H1 (cell line): Measurements from ENCODE around the gene TTC3. TPM values are rescaled to one million over a fixed set of nuclear protein-coding genes. Genes with fewer than 3 reads are reported as not detected.

Source experiments
- CTCF ChIA-PET: fragments of 300-600 bp; sonication (Branson Sonifier 250); formaldehyde crosslinking; loops from one replicate; lab custom pipeline; 2021; ENCODE audit not compliant: partially characterized antibody; lab: Charles Lee
- POLR2A ChIA-PET: fragments of 300-600 bp; sonication (Branson Sonifier 250); formaldehyde crosslinking; loops from one replicate; lab custom pipeline; 2021; ENCODE audit warnings: inconsistent platforms; ENCODE audit not compliant: partially characterized antibody; lab: Charles Lee
- DNase-seq, 2 experiments: peaks; one replicate each; pipeline versions ENCODE4 v3.0.0 to v3.0.0-alpha.2; 2010 to 2022; ENCODE audit warnings: low spot score in 2 of 2, low read depth in 1 of 2, mixed read lengths in 1 of 2
- FAIRE-seq: peaks from 2 replicates; lab custom pipeline; 2011; peaks lifted over from hg19 to GRCh38; lab: Jason Lieb, UNC
- H2AFZ ChIP-seq: 2 replicates; pipeline ENCODE4 v1.8.1; 2012; ENCODE audit warnings: low read length, inconsistent platforms
- H2AK5ac ChIP-seq: 2 replicates; pipeline ENCODE4 v1.6.1; 2013; ENCODE audit warnings: low read depth, low read length
- H2BK120ac ChIP-seq: replicated peaks from 2 replicates; pipeline ENCODE3; 2013; ENCODE audit warnings: low read depth, low read length, inconsistent platforms
- H2BK12ac ChIP-seq: 2 replicates; pipeline ENCODE4 v1.6.1; 2013; ENCODE audit warnings: low read depth, low read length
- H2BK15ac ChIP-seq: 2 replicates; pipeline ENCODE4 v1.6.1; 2013; ENCODE audit warnings: low read length
- H2BK20ac ChIP-seq: 2 replicates; pipeline ENCODE4 v1.6.1; 2013; ENCODE audit warnings: low read length
- H2BK5ac ChIP-seq: 2 replicates; pipeline ENCODE4 v1.6.1; 2013; ENCODE audit warnings: low read depth, low read length
- H3K14ac ChIP-seq: 2 replicates; pipeline ENCODE4 v1.6.1; 2013; ENCODE audit warnings: inconsistent platforms; ENCODE audit not compliant: insufficient read length
- H3K18ac ChIP-seq: 2 replicates; pipeline ENCODE4 v1.6.1; 2013; ENCODE audit warnings: low read length; ENCODE audit errors: extremely low read depth
- H3K23ac ChIP-seq: 2 replicates; pipeline ENCODE4 v1.6.1; 2013; ENCODE audit warnings: inconsistent platforms; ENCODE audit not compliant: insufficient read length
- H3K23me2 ChIP-seq: 2 replicates; pipeline ENCODE4 v1.6.1; 2013; ENCODE audit warnings: low read depth, low read length
- H3K27ac ChIP-seq: 2 replicates; pipeline ENCODE4 v1.6.1; 2011; ENCODE audit warnings: low read depth, low read length, inconsistent platforms
- H3K27me3 ChIP-seq, 4 experiments: replicated peaks in 1 of 4; 1 replicate in 1 of 4; 2 replicates in 3 of 4; pipeline versions ENCODE4 v1.6.1 to v1.8.1; 2011 to 2013; ENCODE audit warnings: low read length in 3 of 4, mild to moderate bottlenecking in 3 of 4, inconsistent platforms in 2 of 4, mixed read lengths in 2 of 4, moderate library complexity in 1 of 4; ENCODE audit not compliant: control insufficient read depth in 3 of 4, insufficient read depth in 3 of 4; ENCODE audit errors: extremely low read depth in 1 of 4
- H3K36me3 ChIP-seq, 4 experiments: 2 replicates each; pipeline versions ENCODE4 v1.6.1 to v1.8.1; 2011 to 2013; ENCODE audit warnings: mild to moderate bottlenecking in 4 of 4, low read length in 3 of 4, moderate library complexity in 2 of 4, control low read depth in 1 of 4, inconsistent platforms in 1 of 4; ENCODE audit not compliant: insufficient read depth in 4 of 4, control insufficient read depth in 2 of 4
- H3K4ac ChIP-seq: replicated peaks from 2 replicates; pipeline ENCODE3; 2013; ENCODE audit warnings: low read length, low read depth, mixed read lengths, inconsistent platforms; ENCODE audit not compliant: insufficient read length
- H3K4me1 ChIP-seq, 4 experiments: replicated peaks in 1 of 4; 1 replicate in 1 of 4; 2 replicates in 3 of 4; pipeline versions ENCODE4 v1.6.1 to v1.8.1; 2011 to 2013; ENCODE audit warnings: low read length in 3 of 4, inconsistent platforms in 2 of 4, mixed read lengths in 1 of 4; ENCODE audit not compliant: insufficient read depth in 4 of 4, control insufficient read depth in 3 of 4
- H3K4me2 ChIP-seq, 2 experiments: 2 replicates each; pipeline versions ENCODE4 v1.6.1 to v1.8.1; 2011 to 2013; ENCODE audit warnings: low read depth in 2 of 2, low read length in 2 of 2, control low read depth in 1 of 2, inconsistent platforms in 1 of 2, mild to moderate bottlenecking in 1 of 2; ENCODE audit not compliant: insufficient read depth in 1 of 2
- H3K4me3 ChIP-seq, 4 experiments: fragments of 200-600, 300-600 bp in 1 of 4; sonication (generic), shearing (Covaris generic), sonication (Bioruptor Twin) in 1 of 4; 2 replicates each; pipeline versions ENCODE4 v1.5.1 to v1.8.1; 2011 to 2016; ENCODE audit warnings: low read length in 4 of 4, low read depth in 3 of 4, control low read depth in 2 of 4, inconsistent platforms in 2 of 4, mild to moderate bottlenecking in 2 of 4, mixed read lengths in 1 of 4, moderate library complexity in 1 of 4; ENCODE audit not compliant: insufficient read depth in 2 of 4; ENCODE audit errors: extremely low read depth in 1 of 4
- H3K56ac ChIP-seq: replicated peaks from 2 replicates; pipeline ENCODE3; 2013; ENCODE audit warnings: low read depth, mild to moderate bottlenecking, mixed read lengths, low read length, inconsistent platforms; ENCODE audit not compliant: insufficient read length
- H3K79me1 ChIP-seq: 2 replicates; pipeline ENCODE4 v1.6.1; 2013; ENCODE audit warnings: low read depth, low read length, control low read depth
- H3K79me2 ChIP-seq, 2 experiments: 2 replicates each; pipeline versions ENCODE4 v1.6.1 to v1.8.1; 2012 to 2013; ENCODE audit warnings: low read length in 2 of 2, mild to moderate bottlenecking in 2 of 2, inconsistent platforms in 1 of 2; ENCODE audit not compliant: insufficient read depth in 2 of 2, control insufficient read depth in 1 of 2
- H3K9ac ChIP-seq, 4 experiments: replicated peaks in 1 of 4; 1 replicate in 1 of 4; 2 replicates in 3 of 4; pipeline versions ENCODE4 v1.6.1 to v1.8.1; 2011 to 2013; ENCODE audit warnings: low read depth in 3 of 4, low read length in 3 of 4, control low read depth in 2 of 4, mild to moderate bottlenecking in 2 of 4, moderate library complexity in 2 of 4, inconsistent platforms in 1 of 4; ENCODE audit errors: extremely low read depth in 1 of 4
- H3K9me3 ChIP-seq, 2 experiments: 2 replicates each; pipeline versions ENCODE4 v1.6.1 to v1.8.1; 2012 to 2013; ENCODE audit warnings: mild to moderate bottlenecking in 2 of 2, moderate library complexity in 2 of 2, control low read depth in 1 of 2, inconsistent platforms in 1 of 2, low read depth in 1 of 2, low read length in 1 of 2, mixed read lengths in 1 of 2; ENCODE audit not compliant: insufficient read depth in 2 of 2
- H4K20me1 ChIP-seq, 2 experiments: replicated peaks in 1 of 2; 2 replicates each; pipeline versions ENCODE3 to v1.8.1; 2011 to 2013; ENCODE audit warnings: inconsistent platforms in 2 of 2, low read length in 2 of 2, mild to moderate bottlenecking in 1 of 2; ENCODE audit not compliant: insufficient read depth in 2 of 2, control insufficient read depth in 1 of 2
- H4K5ac ChIP-seq: 2 replicates; pipeline ENCODE4 v1.6.1; 2013; ENCODE audit warnings: low read length, low read depth, mixed read lengths, inconsistent platforms; ENCODE audit not compliant: insufficient read length
- H4K8ac ChIP-seq: 2 replicates; pipeline ENCODE4 v1.8.0; 2013; ENCODE audit warnings: mild to moderate bottlenecking, moderate library complexity, low read length, inconsistent platforms; ENCODE audit not compliant: insufficient read depth; ENCODE audit errors: extremely low read depth
- H4K91ac ChIP-seq: replicated peaks from 2 replicates; pipeline ENCODE3; 2013; ENCODE audit warnings: low read length, mixed read lengths, inconsistent platforms; ENCODE audit not compliant: insufficient read length
- BACH1 ChIP-seq: IDR thresholded peaks from 2 replicates; pipeline ENCODE4 v1.6.1; 2012; ENCODE audit warnings: low read length, improper control_type of control experiment
- CBX8 ChIP-seq: fragments of 300-800, 300-1000 bp; sonication (generic); IDR thresholded peaks from 2 replicates; pipeline ENCODE4 v1.7.1; 2016; ENCODE audit warnings: low read depth, low read length, borderline replicate concordance
- CEBPB ChIP-seq: IDR thresholded peaks from 2 replicates; pipeline ENCODE4 v1.6.1; 2012; ENCODE audit warnings: low read depth, low read length
- HDAC2 ChIP-seq, 2 experiments: fragments of 300-600 bp in 1 of 2; sonication (generic) in 1 of 2; IDR thresholded peaks; 2 replicates each; pipeline ENCODE4 v1.6.1; 2011 to 2012; ENCODE audit warnings: low read depth in 2 of 2, low read length in 2 of 2, mild to moderate bottlenecking in 2 of 2, moderate library complexity in 2 of 2, borderline replicate concordance in 1 of 2, inconsistent platforms in 1 of 2
- NRF1 ChIP-seq: IDR thresholded peaks from 2 replicates; pipeline ENCODE4 v1.6.1; 2011; ENCODE audit warnings: mild to moderate bottlenecking, low read depth, low read length, improper control_type of control experiment
- POLR2A ChIP-seq, 2 experiments: IDR thresholded peaks; 1 replicate in 1 of 2; 2 replicates in 1 of 2; pipeline ENCODE4 v1.6.1; 2011; ENCODE audit warnings: low read depth in 2 of 2, low read length in 2 of 2, mild to moderate bottlenecking in 2 of 2; ENCODE audit errors: control extremely low read depth in 1 of 2
- POU5F1 ChIP-seq: IDR thresholded peaks from 2 replicates; pipeline ENCODE4 v1.6.1; 2011; ENCODE audit warnings: low read depth, mild to moderate bottlenecking, low read length, moderate library complexity
- RBBP5 ChIP-seq: IDR thresholded peaks from 2 replicates; pipeline ENCODE4 v1.7.1; 2012; ENCODE audit warnings: low read depth, mild to moderate bottlenecking, inconsistent platforms, low read length, moderate library complexity, borderline replicate concordance
- RFX5 ChIP-seq: IDR thresholded peaks from 2 replicates; pipeline ENCODE4 v1.6.1; 2011; ENCODE audit warnings: low read depth, low read length, improper control_type of control experiment, borderline replicate concordance
- RXRA ChIP-seq: IDR thresholded peaks from 2 replicates; pipeline ENCODE4 v1.6.1; 2011; ENCODE audit warnings: low read depth, mild to moderate bottlenecking, low read length, moderate library complexity; ENCODE audit not compliant: insufficient read depth
- SP1 ChIP-seq: IDR thresholded peaks from 2 replicates; pipeline ENCODE4 v1.6.1; 2011; ENCODE audit warnings: low read depth, low read length
- SRF ChIP-seq: IDR thresholded peaks from 2 replicates; pipeline ENCODE4 v1.6.1; 2011; ENCODE audit warnings: mild to moderate bottlenecking, low read depth, low read length, moderate library complexity
- SUZ12 ChIP-seq: fragments of 200-600 bp; sonication (generic); IDR thresholded peaks from 2 replicates; pipeline ENCODE4 v1.6.1; 2012; ENCODE audit warnings: mild to moderate bottlenecking, inconsistent platforms, low read length, moderate library complexity, mixed read lengths
- TAF7 ChIP-seq: optimal IDR thresholded peaks from 2 replicates; pipeline ENCODE3; 2011; ENCODE audit warnings: low read depth, mild to moderate bottlenecking, inconsistent platforms, low read length, moderate library complexity, borderline replicate concordance
- TBP ChIP-seq: IDR thresholded peaks from 2 replicates; pipeline ENCODE4 v1.6.1; 2011; ENCODE audit warnings: low read depth, low read length, improper control_type of control experiment
- ZNF274 ChIP-seq: IDR thresholded peaks from 2 replicates; pipeline ENCODE4 v1.7.0; 2012; ENCODE audit warnings: low read length, borderline replicate concordance; ENCODE audit errors: extremely low read depth
- WGBS, 2 experiments: shearing (Covaris generic) in 1 of 2; methylation state at CpG; one replicate each; pipeline versions ENCODE4 v1.1.6 to v1.1.7; 2013 to 2015; ENCODE audit warnings: low lambda C conversion rate in 2 of 2, mixed read lengths in 2 of 2, inconsistent platforms in 1 of 2, low coverage in 1 of 2, missing lambda C conversion rate in 1 of 2; ENCODE audit not compliant: insufficient replicate concordance in 2 of 2, insufficient coverage in 1 of 2, insufficient read length in 1 of 2; ENCODE audit errors: extremely low coverage in 1 of 2, missing lambda C conversion rate in 1 of 2; 5-methylcytosine and 5-hydroxymethylcytosine counted together
- polyA plus RNA-seq, 7 experiments: library from polyadenylated mRNA; depleted of rRNA in 3 of 7; stranded (reverse) in 5 of 7; unstranded in 2 of 7; fragments of >200 nt in 5 of 7; fragments of 200-250 nt in 2 of 7; gene quantifications; 1 replicate in 5 of 7; 2 replicates in 1 of 7; 4 replicates in 1 of 7; pipeline versions ENCODE4 v1.2.1 to v1.2.3, GENCODE V29; 2011 to 2013; ENCODE audit warnings: missing spikeins in 2 of 7, mixed read lengths in 2 of 7
- total RNA-seq: library from RNA; stranded (reverse); fragmentation: NEBNext Ultra II Directional; extraction: Animal tissue kit (Norgen Biotek cat#: 25700); gene quantifications from 2 replicates; pipeline ENCODE4 v1.2.1, GENCODE V29; 2021

The TTC3 gene
- total and polyA plus RNA-seq, 2 of the 8 experiments (the other 6 are each of a cell fraction or from before 2014, with no cell fraction given) = 11.0 to 36.2 TPM

- H2BK20ac ChIP-seq = no peak overlapping the region
- H3K4ac ChIP-seq = no peak overlapping the region
- no peaks in the 10 kb centered on the region for H3K23me2 ChIP-seq
- H2BK12ac ChIP-seq = no peak overlapping the region
- no peak overlapping the region for H3K9ac ChIP-seq
- ChIA-PET POLR2A (no interaction called here), CTCF (no interaction called here)
- H3K4me2 ChIP-seq = no peak overlapping the region
- 87% methylated on average over 7 of the region's 7 CpGs; no CpG with 5 or more reads in 1 of the 2 experiments for WGBS, 2 experiments
- no peak overlapping the region for H3K23ac ChIP-seq
- H2BK5ac ChIP-seq = no peak overlapping the region
- H4K91ac ChIP-seq = no peak overlapping the region
- DNase-seq = no peak
- H3K9me3 ChIP-seq = 0 out of 4 replicates have a peak, but pooled peaks cover 0 to 8% of the 10 kb centered on the region in 2 experiments
- peaks cover 0 to 2% (median 1%) of the 10 kb centered on the region in 4 experiments; a peak in 1 of 7 replicates for H3K4me1 ChIP-seq
- no peak overlapping the region for H2BK15ac ChIP-seq
- H3K36me3 ChIP-seq = no peaks in the 10 kb centered on the region
- no peak overlapping the region for H4K8ac ChIP-seq
- H4K20me1 ChIP-seq = no peaks in the 10 kb centered on the region
- no peaks in the 10 kb centered on the region for H3K27me3 ChIP-seq
- no peak for FAIRE-seq
- no peaks in the 10 kb centered on the region for H3K79me1 ChIP-seq
- no peak overlapping the region for H3K14ac ChIP-seq
- no peak overlapping the region for H3K27ac ChIP-seq
- H3K18ac ChIP-seq = no peak overlapping the region
- H4K5ac ChIP-seq = no peak overlapping the region
- no peak overlapping the region for H3K4me3 ChIP-seq
- no peaks in the 10 kb centered on the region for H3K79me2 ChIP-seq
- H2AFZ ChIP-seq = no peak overlapping the region
- H2BK120ac ChIP-seq = no peak overlapping the region
- no peak overlapping the region for H3K56ac ChIP-seq
- H2AK5ac ChIP-seq = no peak overlapping the region
- TF ChIP-seq NRF1 (no peak), TBP (no peak), ZNF274 (no peak), SRF (no peak), SP1 (no peak), CEBPB (no peak), SUZ12 (no peak), RFX5 (no peak), TAF7 (no peak), POLR2A (IDR thresholded peaks at IDR 0.05; ENCODE audit: control extremely low read depth in 1 of 2, low read depth in 2 of 2, low read length in 2 of 2) (no peak), CBX8 (no peak), HDAC2 (IDR thresholded peaks at IDR 0.05; ENCODE audit: borderline replicate concordance in 1 of 2, low read depth in 2 of 2, low read length in 2 of 2) (no peak), RBBP5 (no peak), BACH1 (no peak), RXRA (no peak), POU5F1 (no peak)
Observed at GRCh38 chr21:37206496-37206895, 133.4 kb downstream of the TTC3 start.
